T-helper 2 cell treated with Interferon-gamma antibody and Interleukin-4, amounts not matched to agents 100 ng/mL and 5 ng/mL, for 36 hours (primary cell): ENCODE results near the gene ZNF598. TPM values are rescaled to one million over a fixed set of nuclear protein-coding genes. Genes with fewer than 3 reads are reported as not detected.
"Not testable (repeated sequence)": the region's sequence is repeated elsewhere in the genome, so short reads cannot be mapped to it uniquely, and the experiment has no call there.

ENCODE experiments used
- intact Hi-C: fragments of 100-400 bp; cut with micrococcal nuclease; formaldehyde crosslinking; loops from one replicate; pipeline ENCODE4 v1.15.1; 2023
- total RNA-seq: library from RNA; stranded (reverse); gene quantifications from 2 replicates; pipeline ENCODE4 v1.2.3, GENCODE V29; 2022

Gene ZNF598
- total RNA-seq, 1 donor from 2014 or later: 63.6 TPM

DNA sequence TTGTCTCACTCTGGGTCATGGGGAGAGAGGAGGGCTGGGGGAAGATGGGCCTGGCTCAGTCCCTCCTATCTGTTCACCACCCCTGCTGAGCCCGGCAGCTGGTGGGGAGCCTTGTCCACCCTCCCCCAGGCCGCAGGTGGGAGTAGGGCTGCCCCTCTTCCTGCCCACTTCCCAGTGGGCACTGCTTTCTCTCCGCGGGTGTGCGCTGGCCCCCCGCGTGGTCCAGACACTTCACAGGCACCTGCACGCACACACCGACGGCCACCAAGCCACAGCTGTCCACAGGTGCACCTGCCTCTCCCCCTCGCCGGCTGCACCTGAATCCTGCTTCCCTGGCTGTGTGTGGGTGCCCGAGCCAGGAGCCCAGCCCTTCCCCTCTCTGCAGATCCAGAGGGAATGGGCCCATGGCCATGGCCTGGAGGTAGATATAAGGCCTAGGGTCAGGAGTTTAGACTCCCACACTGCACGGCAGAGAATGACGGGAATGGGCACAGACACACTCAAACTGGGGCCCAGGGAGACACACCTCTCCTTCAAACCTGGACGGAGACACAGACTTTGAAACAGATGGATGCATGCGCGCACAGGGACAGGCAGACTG lies 19.1 kb upstream of the ZNF598 start:
- intact Hi-C loops: no loop called here

DNA sequence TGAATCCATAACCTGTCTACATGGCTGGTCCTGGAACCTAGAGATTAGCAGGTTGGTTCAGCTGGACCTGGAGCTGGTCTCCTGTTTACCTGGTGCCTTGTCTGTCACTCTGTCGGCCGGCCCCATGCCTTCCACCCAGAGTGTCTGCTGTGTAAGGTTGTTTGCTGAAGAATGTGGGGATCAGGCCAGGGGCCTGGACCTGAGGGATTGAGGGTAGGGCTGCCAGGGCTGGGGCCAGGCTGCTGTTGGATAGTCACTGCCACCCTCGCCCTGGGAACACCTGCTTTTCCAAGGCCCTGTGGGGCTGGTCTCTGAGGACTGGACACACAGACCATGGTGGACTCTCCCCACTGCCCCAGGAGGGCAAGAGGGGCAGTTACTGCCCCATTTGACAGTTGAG lies 18.5 kb upstream of the ZNF598 start:
- intact Hi-C loops: no loop called here

DNA sequence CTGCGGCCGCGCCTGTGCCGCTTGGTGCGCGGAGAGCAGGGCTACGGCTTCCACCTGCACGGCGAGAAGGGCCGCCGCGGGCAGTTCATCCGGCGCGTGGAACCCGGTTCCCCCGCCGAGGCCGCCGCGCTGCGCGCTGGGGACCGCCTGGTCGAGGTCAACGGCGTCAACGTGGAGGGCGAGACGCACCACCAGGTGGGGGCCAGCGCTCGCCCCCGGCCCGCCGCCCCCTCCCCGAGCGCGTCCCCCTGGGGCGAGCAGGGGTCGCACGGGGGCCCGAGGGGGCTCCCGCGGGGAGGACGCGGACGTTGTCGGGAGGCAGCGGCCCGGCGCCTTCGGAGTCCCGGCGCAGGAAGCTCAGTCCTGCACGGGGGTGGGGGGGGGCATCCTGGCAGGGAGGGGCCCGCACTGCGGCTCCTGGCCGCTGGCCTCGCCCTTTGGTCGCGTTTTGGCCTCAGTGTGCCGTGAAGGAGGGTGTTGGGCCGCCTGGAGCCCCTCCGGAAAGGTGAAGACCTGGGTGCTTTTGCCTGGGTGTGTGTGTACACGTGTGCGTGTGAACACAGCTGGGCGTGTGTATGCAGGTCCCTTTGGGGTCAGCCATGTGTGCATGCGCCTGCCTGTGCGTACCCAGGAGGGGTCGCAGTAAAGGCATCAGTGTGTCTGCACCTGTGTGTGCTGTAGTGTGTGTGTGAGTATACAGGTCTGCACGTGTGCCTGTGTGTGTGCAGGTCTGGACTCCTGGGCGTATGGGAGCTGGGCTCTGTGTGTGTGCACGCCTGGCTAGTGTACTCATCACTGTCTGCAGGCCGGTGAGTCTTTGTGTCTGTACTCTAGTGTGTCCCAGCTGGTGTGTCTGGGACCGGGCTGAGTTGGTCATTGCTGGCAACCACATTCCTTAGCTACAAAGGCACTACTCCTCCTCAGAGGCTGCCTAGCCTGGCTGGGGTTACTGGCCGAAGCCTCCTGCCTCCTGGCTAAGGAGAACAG lies 17.7 kb upstream of the ZNF598 start:
- intact Hi-C loops: no loop called here

DNA sequence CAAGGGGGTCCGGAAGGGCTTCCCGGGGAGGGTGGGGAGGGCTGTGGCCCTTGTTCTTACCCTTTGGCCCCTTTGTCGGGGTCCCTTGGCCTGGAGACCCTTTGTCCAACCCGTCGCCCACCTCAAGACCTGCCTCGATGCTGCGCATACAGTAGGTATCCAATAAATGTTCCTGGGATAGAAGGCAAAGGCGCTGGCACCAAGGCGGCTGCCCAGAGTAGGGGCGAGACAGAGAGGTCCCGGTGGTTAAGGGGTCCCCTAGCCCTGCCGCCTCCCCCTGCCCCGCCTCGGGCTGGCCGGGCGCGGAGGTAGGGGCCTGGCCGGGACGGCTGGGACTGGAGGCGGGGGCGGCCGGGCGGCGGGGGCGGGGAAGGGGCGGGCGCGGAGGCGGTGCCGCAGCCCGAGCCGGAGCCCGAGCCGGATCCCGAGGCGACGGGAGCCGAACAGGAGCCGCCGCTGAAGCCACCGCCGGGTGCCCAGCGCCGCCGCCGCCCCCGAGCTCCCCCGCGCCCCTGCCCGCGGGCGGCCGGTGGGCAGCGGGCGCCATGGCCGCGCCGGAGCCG lies 16.9 kb upstream of the ZNF598 start, which contains the start of gene NHERF2:
TSS of gene NHERF2 (plus strand) at position 442 of the 563 bp plus-strand sequence. CDS start at position 546, 104 bp downstream.
- intact Hi-C loops: no loop called here

DNA sequence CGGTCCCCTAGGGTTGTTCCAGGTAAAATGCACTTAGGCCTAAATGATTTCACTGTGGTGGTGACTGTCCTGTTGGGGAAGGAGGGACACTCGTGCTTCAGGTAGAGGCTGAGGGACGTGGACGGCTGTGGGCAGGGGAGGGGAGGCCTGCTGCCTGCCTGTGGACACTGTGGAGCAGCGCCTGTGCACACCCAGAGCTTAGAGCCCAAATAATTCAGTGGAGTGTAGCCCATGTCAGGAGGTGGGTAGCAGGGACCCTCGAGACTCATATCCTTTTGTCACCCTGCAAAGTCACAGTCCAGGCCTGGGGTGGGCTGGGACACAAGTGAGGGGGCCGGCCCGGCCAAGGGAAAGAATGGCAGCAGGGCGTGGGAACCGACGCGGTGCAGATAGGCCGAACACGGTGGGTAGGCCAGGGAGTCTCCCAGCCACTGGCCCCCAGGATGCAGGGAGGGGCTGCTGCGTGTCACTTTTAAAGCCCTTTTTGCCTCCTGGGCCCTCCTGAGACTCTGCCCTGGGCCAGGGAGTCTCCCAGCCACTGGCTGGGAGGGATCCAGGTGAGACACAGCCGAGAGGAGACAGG lies 16.3 kb upstream of the ZNF598 start:
- intact Hi-C loops: no loop called here

DNA sequence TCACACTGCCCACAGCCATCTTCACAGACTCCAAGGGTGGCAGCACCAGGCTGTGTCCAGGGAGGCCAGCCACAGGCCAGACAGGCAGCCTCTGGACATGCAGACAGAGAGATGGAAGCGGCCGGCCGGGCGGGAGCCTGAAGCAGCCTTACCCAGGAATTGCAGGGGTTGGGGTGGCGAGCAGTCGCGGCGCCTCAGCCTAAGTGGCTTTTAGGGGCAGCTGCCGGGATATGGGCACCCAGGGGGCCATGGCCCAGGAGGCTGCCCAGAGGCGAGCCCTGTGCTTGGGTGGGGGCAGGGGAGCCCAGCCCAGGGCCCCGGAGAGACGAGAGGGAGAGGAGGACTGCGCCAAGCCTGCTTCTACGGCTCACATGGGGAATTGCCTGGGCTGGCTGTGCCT lies 15.6 kb upstream of the ZNF598 start:
- intact Hi-C loops: no loop called here

DNA sequence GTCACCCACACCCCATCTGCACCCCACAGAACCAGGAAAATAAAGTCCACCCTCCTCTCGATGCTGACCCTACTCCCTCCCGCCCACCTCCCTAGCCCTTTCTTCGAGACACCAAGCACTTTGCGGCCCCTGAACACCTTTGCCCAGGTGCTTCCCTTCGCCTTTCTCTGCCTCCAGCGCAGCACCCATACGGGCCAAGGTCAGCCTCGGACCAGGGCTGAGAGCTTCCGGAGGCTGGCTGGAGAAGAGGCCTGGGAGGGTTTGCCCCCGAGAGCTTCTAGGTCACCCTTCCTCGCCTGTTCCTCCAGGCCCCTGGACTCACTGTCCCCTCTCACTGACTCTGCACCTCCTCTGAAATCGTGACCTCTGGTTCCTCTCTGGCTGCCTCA lies 14.4 kb upstream of the ZNF598 start:
- intact Hi-C loops: no loop called here

DNA sequence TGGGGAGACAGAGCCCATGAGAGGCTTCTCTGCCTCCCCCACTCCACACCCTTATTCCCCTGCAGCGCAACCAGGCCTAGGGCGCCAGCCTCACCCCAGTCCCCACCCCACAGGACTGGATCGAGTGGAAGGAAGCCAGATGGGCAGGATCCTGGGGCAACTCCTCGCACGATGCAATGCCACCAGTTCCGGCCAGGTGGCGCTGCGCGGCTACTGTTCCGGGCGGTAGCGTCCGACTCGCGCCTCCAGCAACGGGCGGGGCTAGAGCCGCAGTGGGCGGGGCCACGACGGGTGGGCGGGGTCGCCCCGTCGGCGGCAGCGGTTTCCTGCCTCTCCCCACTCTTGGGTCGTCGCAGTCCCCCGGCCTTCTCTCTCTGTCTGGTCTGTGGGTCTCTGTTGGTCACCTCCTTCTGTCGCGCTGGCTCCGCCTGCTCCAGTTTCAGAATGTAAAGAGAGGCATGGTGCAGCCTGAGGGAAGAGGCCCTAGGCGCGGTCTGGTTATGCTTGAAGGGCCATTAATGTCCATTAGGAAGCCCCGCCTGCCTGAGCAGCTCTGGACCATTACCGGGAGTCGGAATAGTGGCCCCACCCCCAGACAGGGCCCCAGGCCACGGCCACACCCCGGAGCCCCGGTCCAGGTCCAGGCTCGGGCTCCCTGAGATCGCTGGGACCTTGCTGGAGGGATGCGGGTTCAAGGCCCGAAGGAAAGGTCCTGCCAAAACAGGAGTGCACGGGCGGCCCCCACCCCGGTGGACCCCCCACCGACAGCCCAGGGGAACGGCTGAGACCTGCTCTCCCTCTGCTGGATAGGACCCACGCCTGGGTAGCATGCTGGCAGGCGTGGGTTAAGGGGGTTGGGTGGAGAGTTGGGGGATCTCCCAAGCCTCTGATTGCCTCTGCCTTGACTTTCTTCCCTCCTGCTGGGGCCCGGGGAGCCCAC lies 13.7 kb upstream of the ZNF598 start:
- intact Hi-C loops: loop anchor here (1.0 kb wide), 2 partner anchors 24 to 117 kb away; partner anchors contain the start of genes NTHL1 and TSC2

DNA sequence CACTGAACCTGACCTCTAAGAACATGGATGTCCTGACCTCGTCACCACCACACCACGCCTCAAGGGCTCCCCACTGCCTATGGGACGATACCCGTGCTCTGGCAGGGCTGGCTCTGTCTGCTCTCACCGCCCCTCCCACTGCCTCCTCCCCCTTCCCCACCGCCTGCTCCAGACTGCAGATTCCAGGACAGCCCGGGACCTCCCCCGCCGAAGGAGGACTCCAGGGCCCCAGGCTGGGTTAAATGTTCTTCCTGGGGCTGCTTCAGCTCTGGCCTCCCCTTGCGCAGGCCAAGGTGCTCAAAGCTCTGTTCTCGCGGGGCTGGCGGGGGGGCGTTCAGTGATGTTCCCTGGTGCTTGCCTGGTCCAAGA lies 13.1 kb upstream of the ZNF598 start:
- intact Hi-C loops: loop anchor here (1.0 kb wide), 2 partner anchors 25 to 118 kb away; partner anchors contain the start of genes NTHL1 and TSC2

DNA sequence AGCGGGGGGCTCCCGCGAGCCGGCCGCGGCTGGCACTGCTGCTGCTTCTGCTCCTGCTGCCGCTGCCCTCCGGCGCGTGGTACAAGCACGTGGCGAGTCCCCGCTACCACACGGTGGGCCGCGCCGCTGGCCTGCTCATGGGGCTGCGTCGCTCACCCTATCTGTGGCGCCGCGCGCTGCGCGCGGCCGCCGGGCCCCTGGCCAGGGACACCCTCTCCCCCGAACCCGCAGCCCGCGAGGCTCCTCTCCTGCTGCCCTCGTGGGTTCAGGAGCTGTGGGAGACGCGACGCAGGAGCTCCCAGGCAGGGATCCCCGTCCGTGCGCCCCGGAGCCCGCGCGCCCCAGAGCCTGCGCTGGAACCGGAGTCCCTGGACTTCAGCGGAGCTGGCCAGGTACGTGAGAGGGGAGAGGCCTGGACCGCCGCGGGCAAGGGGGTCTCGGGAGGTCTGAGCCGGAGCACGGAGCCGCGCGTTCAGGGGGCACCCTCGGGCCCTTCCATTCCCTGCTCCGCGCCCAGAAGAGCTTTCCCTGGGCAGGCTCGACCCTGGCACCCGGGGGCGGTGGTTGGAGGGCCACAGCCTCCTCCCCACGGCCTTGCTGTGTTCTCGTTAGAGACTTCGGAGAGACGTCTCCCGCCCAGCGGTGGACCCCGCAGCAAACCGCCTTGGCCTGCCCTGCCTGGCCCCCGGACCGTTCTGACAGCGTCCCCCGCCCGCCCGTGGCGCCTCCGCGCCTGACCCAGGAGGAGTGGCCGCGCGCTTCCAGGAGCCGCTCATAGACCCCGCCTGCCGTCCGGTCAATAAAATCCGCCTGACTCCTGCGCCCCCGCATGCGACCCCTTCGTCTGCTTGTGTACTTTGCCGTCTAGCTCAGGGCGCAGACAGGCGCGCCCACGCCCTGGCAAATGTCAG lies 10.6 kb upstream of the ZNF598 start:
- intact Hi-C loops: no loop called here

DNA sequence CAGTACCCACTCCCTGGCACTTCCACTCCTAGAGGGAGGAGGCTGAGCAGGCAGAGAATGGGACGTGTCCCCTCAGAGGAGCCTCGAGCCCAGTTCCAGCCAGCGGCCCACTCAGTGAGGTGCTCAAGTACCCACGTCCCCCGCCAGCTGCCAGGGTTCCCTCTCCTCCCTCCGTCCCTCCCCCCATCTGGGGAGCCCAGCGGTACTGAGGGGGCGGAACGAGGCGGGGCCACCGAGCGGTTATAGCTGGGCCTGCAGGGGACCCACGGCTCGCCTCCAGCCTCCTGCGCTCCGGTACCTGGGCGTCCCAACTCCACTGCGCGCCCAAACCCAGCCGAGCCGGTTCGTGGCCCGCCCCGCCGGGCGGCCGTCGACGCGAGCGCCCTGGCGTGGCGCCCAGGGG lies 9.9 kb upstream of the ZNF598 start, which contains the start of gene NPW:
TSS of gene NPW (plus strand) at position 268 of the 403 bp plus-strand sequence.
- intact Hi-C loops: no loop called here

DNA sequence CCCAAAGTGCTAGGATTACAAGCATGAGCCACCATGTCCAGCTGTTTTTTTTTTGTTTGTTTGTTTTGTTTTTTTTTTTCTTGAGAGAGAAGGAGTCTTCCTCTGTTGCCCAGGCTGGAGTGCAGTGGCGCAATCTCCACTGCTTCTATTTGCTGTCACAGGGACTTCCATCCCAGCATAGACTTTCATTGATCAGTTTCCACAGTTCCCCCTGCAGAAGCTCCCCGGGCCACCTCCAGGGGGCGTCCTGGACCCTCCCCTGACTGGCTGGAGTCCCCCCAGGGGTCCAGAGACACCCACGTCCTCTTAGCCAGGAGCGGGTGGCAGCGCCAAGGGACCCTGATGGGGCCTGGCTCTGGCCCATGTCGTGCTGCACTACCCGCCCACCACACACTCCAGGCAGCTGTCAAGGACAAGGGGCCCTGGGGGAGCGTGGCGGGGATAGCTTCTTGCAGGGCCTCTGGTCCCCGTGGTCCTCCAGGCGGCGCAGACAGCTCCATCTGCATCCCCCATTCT lies 6.8 kb upstream of the ZNF598 start:
- intact Hi-C loops: no loop called here

DNA sequence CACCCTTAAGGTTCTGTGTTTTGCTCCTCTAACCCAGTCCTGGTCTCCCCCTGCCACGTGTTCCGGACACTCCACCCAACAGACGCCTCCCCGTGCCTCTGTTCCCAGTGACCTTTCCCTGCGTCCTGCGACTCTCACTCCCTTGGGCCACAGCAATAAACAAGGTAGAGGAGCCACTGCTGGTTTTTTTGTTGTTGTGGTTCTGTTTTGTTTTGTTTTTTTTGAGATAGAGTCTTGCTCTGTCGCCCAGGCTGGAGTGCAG lies 6.3 kb upstream of the ZNF598 start:
- intact Hi-C loops: no loop called here

DNA sequence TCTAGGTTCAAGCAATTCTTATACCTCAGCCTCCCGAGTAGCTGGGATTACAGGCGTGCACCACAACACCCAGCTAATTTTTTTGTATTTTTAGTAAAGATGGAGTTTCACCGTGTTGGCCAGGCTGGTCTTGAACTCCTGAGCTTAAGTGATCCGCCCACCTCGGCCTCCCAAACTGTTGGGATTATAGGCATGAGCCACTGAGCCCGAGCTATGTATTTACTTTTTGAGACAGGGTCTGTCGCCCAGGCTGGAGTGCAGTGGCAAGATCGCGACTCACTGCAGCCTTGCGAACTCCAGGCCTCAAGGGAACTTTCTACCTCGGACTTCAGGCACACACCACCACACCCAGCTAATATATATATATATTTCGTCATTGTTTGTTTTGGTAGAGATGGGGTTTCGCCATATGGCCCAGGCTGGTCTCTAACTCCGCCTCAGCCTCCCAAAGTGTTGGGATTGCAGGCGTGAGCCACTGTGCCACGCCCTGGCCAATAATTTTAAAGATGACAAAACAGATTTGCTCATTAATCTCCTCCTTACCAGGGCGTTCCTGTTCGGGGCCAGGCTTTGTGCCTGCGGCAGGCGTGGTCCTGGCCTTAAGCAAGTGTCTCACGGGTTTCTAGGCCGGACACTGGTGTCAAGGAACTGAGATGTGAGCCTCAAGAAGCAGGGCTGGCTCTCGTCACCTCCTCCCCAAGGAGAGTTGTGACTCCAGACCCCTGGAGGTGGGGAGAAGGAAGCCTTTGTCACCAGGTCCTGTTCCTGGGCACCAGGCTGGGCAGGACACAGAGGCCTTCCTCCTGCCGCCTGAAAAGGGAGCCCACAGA lies 5.7 kb upstream of the ZNF598 start:
- intact Hi-C loops: no loop called here

DNA sequence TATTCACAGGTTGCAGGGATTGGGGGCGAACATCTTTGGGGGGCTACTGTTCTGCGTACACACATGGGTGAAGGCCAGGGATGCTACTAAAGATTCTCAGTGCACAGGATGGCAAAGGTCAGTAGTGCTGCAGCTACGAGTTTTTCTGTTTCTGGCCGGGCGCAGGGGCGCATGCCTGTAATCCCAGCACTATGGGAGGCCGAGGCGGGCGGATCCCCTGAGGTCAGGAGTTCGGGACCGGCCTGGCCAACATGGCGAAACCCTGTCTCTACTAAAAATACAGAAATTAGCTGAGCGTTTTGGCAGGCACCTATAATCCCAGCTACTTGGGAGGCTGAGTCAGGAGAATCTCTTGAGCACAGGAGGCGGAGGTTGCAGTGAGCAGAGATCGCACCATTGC lies 3.9 kb upstream of the ZNF598 start:
- intact Hi-C loops: no loop called here

DNA sequence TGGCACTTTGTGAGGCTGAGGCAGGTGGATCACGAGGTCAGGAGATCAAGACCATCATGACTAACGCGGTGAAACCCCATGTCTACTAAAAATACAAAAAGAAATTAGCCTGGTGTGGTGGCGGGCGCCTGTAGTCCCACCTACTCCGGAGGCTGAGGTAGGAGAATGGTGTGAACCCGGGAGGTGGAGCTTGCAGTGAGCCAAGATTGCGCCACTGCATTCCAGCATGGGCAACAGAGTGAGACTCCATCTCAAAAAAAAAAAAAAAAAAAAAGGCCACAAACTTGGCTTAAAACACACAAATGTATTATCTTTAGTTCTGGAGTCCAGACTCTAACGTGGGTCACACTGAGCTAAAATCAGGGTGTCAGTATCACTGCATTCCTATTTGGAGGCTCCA lies 2.1 kb upstream of the ZNF598 start:
- intact Hi-C loops: not testable (repeated sequence)

DNA sequence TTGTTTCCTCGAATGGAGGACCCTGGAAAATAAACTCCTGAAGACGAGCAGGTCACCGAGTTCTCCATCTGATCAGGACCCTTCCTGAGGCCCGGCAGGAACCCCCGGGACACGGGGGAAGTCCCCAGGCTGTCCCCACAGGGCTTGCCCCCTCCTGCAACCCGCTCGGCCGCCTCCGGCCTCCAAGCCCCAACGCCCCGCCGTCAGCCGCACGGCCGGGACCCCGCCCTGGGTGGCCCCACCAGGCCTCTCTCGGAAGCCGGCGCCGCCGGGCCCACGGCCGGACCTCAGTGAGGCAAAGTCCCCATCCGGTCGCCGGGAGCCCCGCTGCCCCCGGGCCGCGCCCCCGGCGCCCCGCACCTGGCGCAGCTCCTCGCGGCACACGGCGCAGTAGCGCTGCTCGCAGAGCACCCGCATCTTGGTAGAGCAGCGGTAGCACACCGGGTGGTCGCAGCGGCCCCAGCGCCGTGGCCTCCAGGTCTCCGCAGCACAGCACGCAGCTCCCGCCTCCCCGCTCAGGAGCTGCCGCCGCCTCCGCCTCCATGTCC lies 383 bp downstream of the ZNF598 start:
- intact Hi-C loops: loop anchor here (5.0 kb wide), 1 partner anchor 37 kb away; the partner anchor contains the start of gene TBL3

DNA sequence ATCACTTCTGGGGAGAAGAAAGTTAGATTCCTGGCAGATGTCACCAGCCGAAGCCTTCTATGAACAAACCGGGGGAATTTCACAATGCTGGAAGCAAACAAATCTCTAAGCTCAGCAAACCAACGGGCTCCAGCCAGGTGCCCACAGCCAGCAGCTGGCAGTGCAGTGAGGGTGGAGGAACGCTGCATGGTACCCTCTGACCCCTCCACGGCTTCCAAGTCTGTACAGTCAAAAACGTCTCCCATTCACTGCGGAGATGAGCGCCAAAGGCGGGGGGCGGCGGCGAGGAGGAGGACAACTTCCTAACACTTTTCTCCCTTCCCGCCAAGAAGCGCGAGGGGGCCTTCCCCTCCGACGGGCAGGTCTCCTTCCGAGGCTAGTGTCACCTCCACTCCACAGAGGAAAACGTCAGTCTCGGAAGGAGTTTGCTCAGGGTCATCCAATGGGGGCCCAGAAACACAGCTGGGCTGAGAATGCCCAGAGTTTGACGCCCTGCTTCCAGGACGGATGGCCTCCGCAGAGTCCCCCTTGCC lies 924 bp downstream of the ZNF598 start:
- intact Hi-C loops: loop anchor here (5.0 kb wide), 1 partner anchor 36 kb away; the partner anchor contains the start of gene TBL3
